H1 (cell line): ENCODE data around the gene SLC47A2.

Experiments
- CEBPB ChIP-seq: IDR thresholded peaks from 2 replicates; pipeline ENCODE4 v1.6.1; 2012; ENCODE audit warnings: low read depth, low read length
- EP300 ChIP-seq, 2 experiments: IDR thresholded peaks; 1 replicate in 1 of 2; 2 replicates in 1 of 2; pipeline ENCODE4 v1.6.1; 2011 to 2012; ENCODE audit warnings: low read depth in 2 of 2, low read length in 2 of 2, mild to moderate bottlenecking in 2 of 2, borderline replicate concordance in 1 of 2, inconsistent platforms in 1 of 2, moderate library complexity in 1 of 2
- FOSL1 ChIP-seq: IDR thresholded peaks from 2 replicates; pipeline ENCODE4 v1.6.1; 2011; ENCODE audit warnings: mild to moderate bottlenecking, low read depth, low read length, moderate library complexity; ENCODE audit not compliant: insufficient read depth
- GABPA ChIP-seq: IDR thresholded peaks from 2 replicates; pipeline ENCODE4 v1.6.1; 2011; ENCODE audit warnings: mild to moderate bottlenecking, low read length, moderate library complexity, borderline replicate concordance; ENCODE audit not compliant: insufficient read depth
- JUN ChIP-seq: IDR thresholded peaks from 2 replicates; pipeline ENCODE4 v1.6.1; 2011; ENCODE audit warnings: low read depth, mild to moderate bottlenecking, improper control_type of control experiment, low read length
- POLR2A ChIP-seq, 2 experiments: IDR thresholded peaks; 1 replicate in 1 of 2; 2 replicates in 1 of 2; pipeline ENCODE4 v1.6.1; 2011; ENCODE audit warnings: low read depth in 2 of 2, low read length in 2 of 2, mild to moderate bottlenecking in 2 of 2; ENCODE audit errors: control extremely low read depth in 1 of 2
- POLR2AphosphoS5 ChIP-seq: IDR thresholded peaks from 2 replicates; pipeline ENCODE4 v1.6.1; 2011; ENCODE audit warnings: low read depth, low read length
- RAD21 ChIP-seq, 2 experiments: IDR thresholded peaks in 1 of 2; conservative IDR thresholded peaks in 1 of 2; 2 replicates each; pipeline ENCODE4 v1.6.1; 2011; ENCODE audit warnings: low read depth in 2 of 2, low read length in 2 of 2, improper control_type of control experiment in 1 of 2, inconsistent platforms in 1 of 2, mild to moderate bottlenecking in 1 of 2, moderate library complexity in 1 of 2
- RFX5 ChIP-seq: IDR thresholded peaks from 2 replicates; pipeline ENCODE4 v1.6.1; 2011; ENCODE audit warnings: low read depth, low read length, improper control_type of control experiment, borderline replicate concordance
- RXRA ChIP-seq: IDR thresholded peaks from 2 replicates; pipeline ENCODE4 v1.6.1; 2011; ENCODE audit warnings: low read depth, mild to moderate bottlenecking, low read length, moderate library complexity; ENCODE audit not compliant: insufficient read depth
- SIN3A ChIP-seq, 2 experiments: IDR thresholded peaks in 1 of 2; conservative IDR thresholded peaks in 1 of 2; 2 replicates each; pipeline ENCODE4 v1.6.1; 2011 to 2012; ENCODE audit warnings: low read length in 2 of 2, improper control_type of control experiment in 1 of 2, low read depth in 1 of 2, mild to moderate bottlenecking in 1 of 2
- TF ChIP-seq, protein P1 (sequence below), 3 experiments: IDR thresholded peaks; 1 replicate in 2 of 3; 2 replicates in 1 of 3; pipeline versions ENCODE4 v1.5.1 to v1.6.1; 2011; ENCODE audit warnings: low read length in 3 of 3, mild to moderate bottlenecking in 3 of 3, inconsistent platforms in 2 of 3, low read depth in 1 of 3, moderate library complexity in 1 of 3; ENCODE audit not compliant: insufficient read depth in 1 of 3; ENCODE audit errors: control extremely low read depth in 1 of 3
- TF ChIP-seq, protein P2 (sequence below): IDR thresholded peaks from 2 replicates; pipeline ENCODE4 v1.6.1; 2012; ENCODE audit warnings: inconsistent platforms

DNA sequence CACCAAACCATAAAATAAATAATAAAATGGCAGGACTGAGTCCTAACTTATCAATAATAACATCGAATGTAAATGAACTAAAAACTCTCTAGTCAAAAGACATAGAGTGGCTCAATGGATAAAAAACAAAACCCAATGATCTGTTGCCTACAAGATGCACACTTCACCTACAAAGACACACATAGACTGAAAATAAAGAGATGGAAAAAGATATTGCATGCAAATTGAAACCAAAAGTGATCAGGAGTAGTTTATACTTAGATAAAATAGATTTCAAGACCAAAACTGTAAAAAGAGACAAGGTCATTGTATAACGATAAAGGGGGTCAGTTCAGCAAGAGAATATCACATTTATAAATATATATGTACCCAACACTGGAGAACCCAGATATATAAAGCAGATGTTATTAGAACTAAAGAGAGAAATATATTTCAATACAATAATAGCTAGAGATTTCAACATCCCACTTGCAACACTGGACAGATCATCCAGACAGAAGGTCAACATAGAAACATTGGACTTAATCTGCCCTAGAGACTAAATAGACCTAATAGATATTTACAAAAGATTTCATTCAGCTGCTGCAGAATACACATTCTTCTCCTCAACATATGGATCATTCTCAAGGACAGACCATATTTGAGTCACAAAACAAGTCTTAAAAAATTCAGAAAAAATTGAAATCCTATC, 29.8 kb downstream of the SLC47A2 start:
- TF ChIP-seq FOSL1: no peak
- TF ChIP-seq, protein P1, sequence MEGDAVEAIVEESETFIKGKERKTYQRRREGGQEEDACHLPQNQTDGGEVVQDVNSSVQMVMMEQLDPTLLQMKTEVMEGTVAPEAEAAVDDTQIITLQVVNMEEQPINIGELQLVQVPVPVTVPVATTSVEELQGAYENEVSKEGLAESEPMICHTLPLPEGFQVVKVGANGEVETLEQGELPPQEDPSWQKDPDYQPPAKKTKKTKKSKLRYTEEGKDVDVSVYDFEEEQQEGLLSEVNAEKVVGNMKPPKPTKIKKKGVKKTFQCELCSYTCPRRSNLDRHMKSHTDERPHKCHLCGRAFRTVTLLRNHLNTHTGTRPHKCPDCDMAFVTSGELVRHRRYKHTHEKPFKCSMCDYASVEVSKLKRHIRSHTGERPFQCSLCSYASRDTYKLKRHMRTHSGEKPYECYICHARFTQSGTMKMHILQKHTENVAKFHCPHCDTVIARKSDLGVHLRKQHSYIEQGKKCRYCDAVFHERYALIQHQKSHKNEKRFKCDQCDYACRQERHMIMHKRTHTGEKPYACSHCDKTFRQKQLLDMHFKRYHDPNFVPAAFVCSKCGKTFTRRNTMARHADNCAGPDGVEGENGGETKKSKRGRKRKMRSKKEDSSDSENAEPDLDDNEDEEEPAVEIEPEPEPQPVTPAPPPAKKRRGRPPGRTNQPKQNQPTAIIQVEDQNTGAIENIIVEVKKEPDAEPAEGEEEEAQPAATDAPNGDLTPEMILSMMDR (IDR thresholded peaks at IDR 0.05; ENCODE audit: control extremely low read depth in 1 of 3, insufficient read depth in 1 of 3, low read depth in 1 of 3, low read length in 3 of 3): no peak
- no peak for TF ChIP-seq POLR2AphosphoS5
- TF ChIP-seq, protein P2, sequence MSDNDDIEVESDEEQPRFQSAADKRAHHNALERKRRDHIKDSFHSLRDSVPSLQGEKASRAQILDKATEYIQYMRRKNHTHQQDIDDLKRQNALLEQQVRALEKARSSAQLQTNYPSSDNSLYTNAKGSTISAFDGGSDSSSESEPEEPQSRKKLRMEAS: no peak
- no peak for TF ChIP-seq POLR2A (IDR thresholded peaks at IDR 0.05; ENCODE audit: control extremely low read depth in 1 of 2, low read depth in 2 of 2, low read length in 2 of 2)
- no peak for TF ChIP-seq RFX5
- no peak for TF ChIP-seq EP300 (IDR thresholded peaks at IDR 0.05; ENCODE audit: borderline replicate concordance in 1 of 2, low read depth in 2 of 2, low read length in 2 of 2)
- no peak for TF ChIP-seq RAD21 (IDR thresholded peaks at IDR 0.05 in 1 of 2, conservative IDR thresholded peaks at IDR 0.05 in 1 of 2; ENCODE audit: low read depth in 2 of 2, low read length in 2 of 2)
- no peak for TF ChIP-seq JUN
- no peak for TF ChIP-seq RXRA
- TF ChIP-seq SIN3A (conservative IDR thresholded peaks at IDR 0.05 in 1 of 2, IDR thresholded peaks at IDR 0.05 in 1 of 2; ENCODE audit: low read depth in 1 of 2, low read length in 2 of 2): no peak
- TF ChIP-seq CEBPB: no peak
- no peak for TF ChIP-seq GABPA
